GM23248 (cell line): Measurements from ENCODE around the gene CD93. TPM values are rescaled to one million over a fixed set of nuclear protein-coding genes. Genes with fewer than 3 reads are reported as not detected.

ENCODE experiments used
- DNase-seq: peaks from one replicate; pipeline ENCODE4 v3.0.0-alpha.2; 2015
- H2AFZ ChIP-seq: fragments of 200-600 bp; sonication (generic); 2 replicates; pipeline ENCODE4 v1.6.1; 2016; ENCODE audit warnings: antibody characterized with exemption
- H3F3A ChIP-seq: fragments of 200-600 bp; sonication (generic); 2 replicates; pipeline ENCODE4 v1.6.1; 2016; ENCODE audit warnings: mild to moderate bottlenecking, antibody characterized with exemption, mixed run types; ENCODE audit not compliant: insufficient read depth
- H3K27ac ChIP-seq: fragments of 200-600 bp; sonication (generic); 2 replicates; pipeline ENCODE4 v1.5.1; 2016; ENCODE audit warnings: mild to moderate bottlenecking
- H3K27me3 ChIP-seq: fragments of 200-600 bp; sonication (generic); replicated peaks from 2 replicates; pipeline ENCODE4 v1.6.1; 2016; ENCODE audit warnings: mild to moderate bottlenecking; ENCODE audit not compliant: insufficient read depth
- H3K36me3 ChIP-seq: fragments of 200-600 bp; sonication (generic); 2 replicates; pipeline ENCODE4 v1.6.1; 2016; ENCODE audit warnings: low read depth, mild to moderate bottlenecking
- H3K4me1 ChIP-seq: fragments of 200-600 bp; sonication (generic); 2 replicates; pipeline ENCODE4 v1.6.1; 2016; ENCODE audit warnings: mild to moderate bottlenecking; ENCODE audit not compliant: insufficient read depth
- H3K4me2 ChIP-seq: fragments of 200-600 bp; sonication (generic); one replicate; pipeline ENCODE4 v1.6.1; 2016; ENCODE audit warnings: mild to moderate bottlenecking; ENCODE audit not compliant: unreplicated experiment
- H3K4me3 ChIP-seq: fragments of 200-600 bp; sonication (generic); 2 replicates; pipeline ENCODE4 v1.5.1; 2016; ENCODE audit warnings: mild to moderate bottlenecking
- H3K79me2 ChIP-seq: fragments of 200-600 bp; sonication (generic); 2 replicates; pipeline ENCODE4 v1.6.1; 2016; ENCODE audit warnings: mild to moderate bottlenecking; ENCODE audit not compliant: insufficient read depth
- H3K9ac ChIP-seq: fragments of 200-600 bp; sonication (generic); 2 replicates; pipeline ENCODE4 v1.6.1; 2016; ENCODE audit warnings: mild to moderate bottlenecking
- H3K9me2 ChIP-seq: fragments of 200-600 bp; sonication (generic); 2 replicates; pipeline ENCODE4 v1.6.1; 2016; ENCODE audit warnings: mixed run types, mild to moderate bottlenecking, moderate library complexity; ENCODE audit not compliant: insufficient read depth
- H3K9me3 ChIP-seq: fragments of 200-600 bp; sonication (generic); one replicate; pipeline ENCODE4 v1.6.1; 2017; ENCODE audit warnings: low read depth
- H4K20me1 ChIP-seq: fragments of 200-600 bp; sonication (generic); 2 replicates; pipeline ENCODE4 v1.6.0; 2016; ENCODE audit not compliant: insufficient read depth
- EZH2 ChIP-seq: fragments of 200-600 bp; sonication (generic); IDR thresholded peaks from 2 replicates; pipeline ENCODE4 v1.6.1; 2018; ENCODE audit warnings: antibody characterized with exemption, mild to moderate bottlenecking; ENCODE audit not compliant: insufficient read depth, poor library complexity, severe bottlenecking
- EZH2phosphoT487 ChIP-seq: fragments of 200-600 bp; sonication (generic); IDR thresholded peaks from 2 replicates; pipeline ENCODE4 v1.6.1; 2018; ENCODE audit warnings: antibody characterized with exemption, moderate library complexity, mild to moderate bottlenecking, low read depth; ENCODE audit not compliant: insufficient read depth
- WGBS, 2 experiments: methylation state at CpG; one replicate each; pipeline ENCODE4 v1.1.6; 2015 to 2017; ENCODE audit warnings: low lambda C conversion rate in 2 of 2, low coverage in 1 of 2; ENCODE audit errors: missing lambda C conversion rate in 2 of 2; 5-methylcytosine and 5-hydroxymethylcytosine counted together
- in situ Hi-C: fragments of 300-500 bp; cut with MboI; formaldehyde crosslinking; loops from 2 replicates; pipeline ENCODE4 v1.15.0; 2020
- polyA plus RNA-seq: library from polyadenylated mRNA; unstranded; fragments of >200 nt; fragmentation: Nextera tagmentation; extraction: Ambion mirVana; gene quantifications from 2 replicates; pipeline ENCODE4 v1.2.1, GENCODE V29; 2016
- total RNA-seq: library from RNA; depleted of rRNA; stranded (reverse); fragments of >200 nt; shearing (Covaris generic); gene quantifications from 2 replicates; pipeline ENCODE4 v1.2.3, GENCODE V29; 2014

The CD93 gene
- total and polyA plus RNA-seq, 2 experiments from 2014 or later: 0.03 TPM; not detected in 1

DNA sequence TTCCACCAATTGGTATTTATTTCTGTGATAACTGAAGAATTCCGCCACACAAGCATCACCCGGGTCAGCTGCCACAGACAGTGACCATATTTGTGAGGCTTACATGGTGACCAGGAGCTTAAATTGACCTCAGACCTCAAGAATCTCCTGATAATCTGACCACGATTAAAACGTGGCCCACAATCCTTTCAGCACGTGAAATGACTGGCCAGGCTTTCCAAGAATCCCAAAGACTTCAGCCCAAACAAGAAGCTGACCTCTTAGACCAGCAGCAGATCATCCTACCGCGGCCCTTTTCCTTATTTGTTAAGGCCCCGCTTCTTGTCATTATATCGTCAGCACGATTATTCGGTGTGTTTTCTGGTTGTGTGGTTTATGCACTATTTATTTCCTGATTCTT is 45.6 kb upstream of the CD93 start:
- no peaks in the 10 kb centered on the region for H3K4me1 ChIP-seq
- H3K9ac ChIP-seq: no peak overlapping the region
- TF ChIP-seq EZH2 (no peak), EZH2phosphoT487 (no peak)
- no peak overlapping the region for H3K4me2 ChIP-seq
- H4K20me1 ChIP-seq: no peaks in the 10 kb centered on the region
- H3K9me2 ChIP-seq: no peaks in the 10 kb centered on the region
- H3K79me2 ChIP-seq: no peaks in the 10 kb centered on the region
- no peak for DNase-seq
- in situ Hi-C loops: no loop called here
- no peak overlapping the region for H3K4me3 ChIP-seq
- H2AFZ ChIP-seq: no peak overlapping the region
- no peaks in the 10 kb centered on the region for H3K9me3 ChIP-seq
- no peaks in the 10 kb centered on the region for H3F3A ChIP-seq
- H3K36me3 ChIP-seq: no peaks in the 10 kb centered on the region
- H3K27me3 ChIP-seq: no peaks in the 10 kb centered on the region
- WGBS, 2 experiments: 93 to 96% methylated on average over 11 of the region's 11 CpGs
- no peak overlapping the region for H3K27ac ChIP-seq

GRCh38 chr20:23130622-23131140 is 44.6 kb upstream of the CD93 start:
- no peaks in the 10 kb centered on the region for H3F3A ChIP-seq
- no peak overlapping the region for H3K9ac ChIP-seq
- DNase-seq: no peak
- H3K4me3 ChIP-seq: no peak overlapping the region
- H3K4me2 ChIP-seq: no peak overlapping the region
- H3K9me2 ChIP-seq: no peaks in the 10 kb centered on the region
- no peaks in the 10 kb centered on the region for H4K20me1 ChIP-seq
- WGBS, 2 experiments: 54 to 62% methylated on average over 4 of the region's 4 CpGs
- H3K9me3 ChIP-seq: no peaks in the 10 kb centered on the region
- peaks cover 3% of the 10 kb centered on the region; the same call in 1 of the 2 replicates for H3K4me1 ChIP-seq
- no peaks in the 10 kb centered on the region for H3K79me2 ChIP-seq
- H3K27me3 ChIP-seq: no peaks in the 10 kb centered on the region
- H3K27ac ChIP-seq: no peak overlapping the region
- TF ChIP-seq EZH2phosphoT487 (no peak), EZH2 (no peak)
- H3K36me3 ChIP-seq: no peaks in the 10 kb centered on the region
- no peak overlapping the region for H2AFZ ChIP-seq
- in situ Hi-C loops: no loop called here

- H3K9ac ChIP-seq: no peak overlapping the region
- WGBS, 2 experiments: 82 to 84% methylated on average over 12 of the region's 12 CpGs
- H3K9me2 ChIP-seq: no peaks in the 10 kb centered on the region
- H3K4me1 ChIP-seq: peaks cover 7% of the 10 kb centered on the region; the same call in 1 of the 2 replicates
- no peak overlapping the region for H3K4me2 ChIP-seq
- no peak overlapping the region for H3K27ac ChIP-seq
- H4K20me1 ChIP-seq: no peaks in the 10 kb centered on the region
- H3K79me2 ChIP-seq: no peaks in the 10 kb centered on the region
- H2AFZ ChIP-seq: no peak overlapping the region
- in situ Hi-C loops: no loop called here
- no peaks in the 10 kb centered on the region for H3K27me3 ChIP-seq
- no peaks in the 10 kb centered on the region for H3K36me3 ChIP-seq
- no peak overlapping the region for H3K4me3 ChIP-seq
- no peaks in the 10 kb centered on the region for H3K9me3 ChIP-seq
- TF ChIP-seq EZH2 (no peak), EZH2phosphoT487 (no peak)
- no peaks in the 10 kb centered on the region for H3F3A ChIP-seq
- no peak for DNase-seq
These were observed 43.9 kb upstream of the CD93 start for GRCh38 chr20:23129891-23130621.

DNA sequence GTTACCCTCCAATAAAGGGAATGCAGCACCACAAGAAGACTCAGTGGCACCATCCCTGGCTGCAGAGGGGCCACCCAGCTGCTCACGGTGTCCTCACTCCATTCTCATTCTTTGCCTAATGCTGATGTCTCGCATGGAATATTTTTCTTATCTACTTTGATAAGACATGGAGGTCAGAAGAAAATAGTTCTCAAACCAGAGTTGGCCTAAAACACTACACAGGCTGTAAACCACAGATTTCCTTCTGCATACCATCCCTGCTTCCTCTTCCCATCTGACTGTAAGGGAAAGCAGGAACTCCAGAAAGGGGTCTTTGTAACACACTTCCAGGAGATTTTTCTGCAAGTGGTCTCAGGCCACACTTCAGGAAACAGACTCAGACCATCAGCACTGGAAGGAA is 43.1 kb upstream of the CD93 start:
- Histone ChIP-seq H3K4me1 (peaks cover 7% of the 10 kb centered on the region; the same call in 1 of the 2 replicates), H3K9ac (no peak overlapping the region), H3K27ac (no peak overlapping the region), H3K9me2 (no peaks in the 10 kb centered on the region), H2AFZ (no peak overlapping the region), H3F3A (no peaks in the 10 kb centered on the region), H3K27me3 (no peaks in the 10 kb centered on the region), H4K20me1 (no peaks in the 10 kb centered on the region), H3K36me3 (no peaks in the 10 kb centered on the region), H3K4me2 (no peak overlapping the region), H3K9me3 (no peaks in the 10 kb centered on the region), H3K79me2 (no peaks in the 10 kb centered on the region), H3K4me3 (no peak overlapping the region)
- WGBS, 2 experiments: 83 to 92% methylated on average over 2 of the region's 2 CpGs
- no peak for DNase-seq
- no peak for TF ChIP-seq EZH2phosphoT487
- TF ChIP-seq EZH2: no peak
- in situ Hi-C loops: no loop called here
